22Rv1 (cell line): ENCODE results near the gene CDR2L.
A peak's percentile ranks its signal among the peaks of the same experiment; 100 is the strongest.

ENCODE experiments used
- H3K27ac ChIP-seq: fragments of 450-650 bp; 2 replicates; pipeline ENCODE4 v1.5.1; 2017
- ZFX ChIP-seq: fragments of 450-650 bp; IDR thresholded peaks from 2 replicates; pipeline ENCODE4 v1.6.1; 2017; ENCODE audit warnings: antibody characterized with exemption, borderline replicate concordance
- TF ChIP-seq, protein P1 (sequence below): fragments of 450-650 bp; IDR thresholded peaks from 2 replicates; pipeline ENCODE4 v1.5.1; 2017; ENCODE audit warnings: mild to moderate bottlenecking

CDR2L gene

DNA sequence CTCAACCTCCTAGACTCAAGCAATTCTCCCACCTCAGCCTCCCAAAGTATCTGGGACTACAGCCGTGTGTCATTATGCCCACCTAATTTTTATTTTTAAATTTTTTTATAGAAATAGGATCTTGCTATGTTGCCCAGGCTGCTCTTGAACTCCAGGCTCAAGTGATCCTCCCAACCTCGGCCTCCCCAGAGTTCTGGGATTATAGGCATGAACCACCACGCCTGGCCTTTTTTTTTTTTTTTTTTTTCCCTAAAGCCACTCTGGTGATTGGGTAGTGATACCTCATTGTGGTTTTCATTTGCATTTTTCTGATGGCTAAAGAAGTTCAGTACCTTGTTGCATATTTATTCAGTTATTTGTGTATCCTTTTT lies 1.2 kb upstream of the CDR2L start:
- peak overlapping the region; percentile 89 for H3K27ac ChIP-seq
- no peak for TF ChIP-seq ZFX
- TF ChIP-seq, protein P1, sequence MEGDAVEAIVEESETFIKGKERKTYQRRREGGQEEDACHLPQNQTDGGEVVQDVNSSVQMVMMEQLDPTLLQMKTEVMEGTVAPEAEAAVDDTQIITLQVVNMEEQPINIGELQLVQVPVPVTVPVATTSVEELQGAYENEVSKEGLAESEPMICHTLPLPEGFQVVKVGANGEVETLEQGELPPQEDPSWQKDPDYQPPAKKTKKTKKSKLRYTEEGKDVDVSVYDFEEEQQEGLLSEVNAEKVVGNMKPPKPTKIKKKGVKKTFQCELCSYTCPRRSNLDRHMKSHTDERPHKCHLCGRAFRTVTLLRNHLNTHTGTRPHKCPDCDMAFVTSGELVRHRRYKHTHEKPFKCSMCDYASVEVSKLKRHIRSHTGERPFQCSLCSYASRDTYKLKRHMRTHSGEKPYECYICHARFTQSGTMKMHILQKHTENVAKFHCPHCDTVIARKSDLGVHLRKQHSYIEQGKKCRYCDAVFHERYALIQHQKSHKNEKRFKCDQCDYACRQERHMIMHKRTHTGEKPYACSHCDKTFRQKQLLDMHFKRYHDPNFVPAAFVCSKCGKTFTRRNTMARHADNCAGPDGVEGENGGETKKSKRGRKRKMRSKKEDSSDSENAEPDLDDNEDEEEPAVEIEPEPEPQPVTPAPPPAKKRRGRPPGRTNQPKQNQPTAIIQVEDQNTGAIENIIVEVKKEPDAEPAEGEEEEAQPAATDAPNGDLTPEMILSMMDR, result no peak

DNA sequence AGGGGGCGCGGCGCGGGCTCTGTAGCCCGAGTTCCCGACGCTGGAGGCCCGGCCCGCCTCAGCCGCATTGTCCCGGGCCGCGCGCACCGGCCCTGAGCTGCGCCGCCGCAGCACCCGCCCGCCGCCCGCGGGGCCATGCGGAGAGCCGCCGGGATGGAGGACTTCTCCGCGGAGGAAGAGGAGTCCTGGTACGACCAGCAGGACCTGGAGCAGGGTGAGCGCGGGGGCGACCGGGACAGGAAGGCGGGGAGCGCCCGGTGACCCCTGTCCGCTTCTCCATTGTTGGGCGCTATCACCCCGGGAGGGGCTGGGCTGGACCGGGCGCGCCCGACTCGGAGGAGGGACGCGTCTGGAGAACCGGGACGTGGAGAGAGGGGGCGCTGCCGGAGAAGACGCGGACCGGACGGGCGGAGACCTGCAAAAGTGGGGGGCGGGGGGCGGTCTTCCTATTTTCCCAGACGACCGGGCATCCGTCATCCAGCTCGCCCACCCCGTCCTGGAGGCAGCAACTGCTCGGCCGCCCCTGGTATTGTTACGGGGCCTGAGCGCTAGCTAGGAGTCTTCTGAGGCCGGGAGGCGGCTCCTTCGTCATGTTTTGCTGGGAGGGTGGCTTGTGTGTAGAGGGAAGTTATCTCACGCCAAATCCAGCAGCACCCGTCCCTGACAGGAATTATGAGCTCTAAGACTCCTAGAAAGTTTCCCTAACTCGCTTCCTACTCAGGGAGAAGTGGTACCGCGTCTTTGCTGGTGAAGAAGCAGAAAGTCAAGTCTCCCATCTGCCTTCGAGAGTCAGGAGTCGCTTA lies 678 bp downstream of the CDR2L start:
- no peak for TF ChIP-seq ZFX
- TF ChIP-seq, protein P1, result peak; percentile 30
- H3K27ac ChIP-seq, result peak overlapping the region; percentile 89

DNA sequence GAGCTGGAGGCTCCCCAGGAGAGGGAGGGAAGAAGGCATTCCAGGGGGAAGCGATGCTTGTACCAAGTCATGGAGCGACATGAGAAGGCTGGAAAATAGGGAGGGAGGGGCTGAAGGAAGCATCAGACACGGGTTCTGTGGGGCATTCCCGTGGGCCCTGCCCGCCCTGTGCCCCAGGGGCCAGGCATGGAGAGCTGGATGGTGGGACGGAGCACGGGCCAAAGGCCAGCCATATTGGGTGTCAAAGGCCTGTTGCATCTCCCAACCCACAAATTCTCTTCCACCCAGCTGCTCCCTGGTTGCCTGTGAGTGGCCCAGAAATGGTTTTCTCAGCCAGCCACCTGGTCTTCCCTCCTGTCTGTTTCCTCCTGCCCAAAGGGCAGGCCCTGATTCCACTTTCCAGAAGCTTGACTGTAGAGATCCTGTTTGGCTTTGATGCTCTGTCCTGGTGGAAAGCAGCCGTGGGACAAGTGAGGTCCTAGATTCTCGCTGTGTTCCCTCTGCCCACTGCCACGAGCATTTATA lies 3.2 kb downstream of the CDR2L start:
- TF ChIP-seq, protein P1, result no peak
- TF ChIP-seq ZFX, result no peak
- H3K27ac ChIP-seq, result no peak overlapping the region

DNA sequence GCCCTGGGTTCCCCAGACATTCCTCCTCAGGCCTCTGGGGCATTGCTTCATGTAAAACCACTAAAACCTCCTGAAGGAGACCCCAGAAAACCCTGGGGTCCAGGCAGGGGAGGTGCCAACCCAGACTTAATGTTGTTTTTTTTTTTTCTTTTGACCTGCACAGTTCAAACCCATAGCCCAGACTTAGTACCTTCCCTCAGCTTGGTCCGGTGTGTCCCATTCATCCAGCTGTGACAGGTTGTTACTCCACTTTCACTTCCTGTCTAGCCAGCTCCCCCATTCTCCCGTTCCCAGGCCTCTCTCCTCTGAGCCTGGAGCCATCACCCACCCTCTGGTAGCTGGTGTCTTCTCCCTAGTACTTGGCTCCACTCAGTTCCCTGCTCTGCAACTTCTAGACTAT lies 4.8 kb downstream of the CDR2L start:
- H3K27ac ChIP-seq, result no peak overlapping the region
- TF ChIP-seq, protein P1, result no peak
- TF ChIP-seq ZFX, result no peak

DNA sequence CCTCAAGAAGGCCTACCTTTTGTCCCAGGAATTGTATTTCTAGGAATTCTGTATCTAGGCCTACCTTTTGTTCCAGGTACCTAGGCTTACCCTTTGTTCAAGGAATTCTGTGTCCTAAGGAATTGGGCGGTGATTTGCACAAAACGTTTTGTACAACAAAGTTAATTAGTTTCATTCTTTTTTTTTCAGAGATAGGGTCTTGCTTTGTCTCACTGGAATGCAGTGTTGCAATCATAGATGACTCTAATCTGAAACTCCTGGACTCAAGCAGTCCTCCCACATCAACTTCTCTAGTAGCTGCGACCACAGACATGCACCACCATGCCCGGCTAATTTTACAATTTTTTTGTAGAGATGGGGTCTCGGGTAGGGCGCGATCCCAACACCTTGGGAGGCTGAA lies 7.0 kb downstream of the CDR2L start:
- H3K27ac ChIP-seq, result no peak overlapping the region
- TF ChIP-seq, protein P1, result no peak
- no peak for TF ChIP-seq ZFX

DNA sequence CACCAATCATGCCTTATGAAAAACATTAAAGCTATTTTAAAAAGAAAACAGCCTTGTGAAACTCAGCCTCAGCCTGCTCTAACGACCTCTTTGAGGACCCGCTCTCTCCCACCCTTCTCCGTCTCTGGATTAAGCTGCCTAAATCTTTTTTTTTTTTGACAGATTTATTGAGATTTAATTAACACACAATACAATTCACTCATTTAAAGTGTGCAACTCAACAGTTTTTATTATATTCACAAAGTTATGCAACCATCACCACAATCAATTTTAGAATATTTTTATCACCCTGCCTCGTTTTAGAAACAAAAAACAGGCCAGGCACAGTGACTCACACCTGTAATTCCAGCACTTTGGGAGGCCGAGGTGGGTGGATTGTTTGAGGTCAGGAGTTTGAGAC lies 8.4 kb downstream of the CDR2L start:
- TF ChIP-seq, protein P1, result no peak
- no peak for TF ChIP-seq ZFX
- no peak overlapping the region for H3K27ac ChIP-seq

DNA sequence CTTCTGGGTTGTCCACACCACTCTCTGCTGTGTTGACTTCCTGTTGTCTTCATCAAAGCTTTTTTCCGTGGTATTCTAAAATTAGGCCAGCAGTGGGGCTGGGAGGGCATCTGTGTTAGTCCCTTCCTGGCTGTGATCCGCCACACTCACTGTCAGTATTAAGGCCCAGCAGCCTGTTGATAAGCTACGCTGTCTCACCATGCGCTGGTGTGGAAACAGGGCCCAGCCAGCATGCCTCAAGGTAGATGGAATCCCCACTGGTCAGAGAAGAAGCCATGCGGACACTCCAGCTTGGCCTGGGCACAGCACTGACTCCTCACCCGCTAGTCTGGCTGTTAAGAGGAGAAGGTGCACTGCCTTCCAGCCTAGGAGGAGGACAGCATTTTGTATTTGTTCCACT lies 11.4 kb downstream of the CDR2L start:
- TF ChIP-seq ZFX, result no peak
- TF ChIP-seq, protein P1, result no peak
- H3K27ac ChIP-seq, result no peak overlapping the region
